Superior temporal gyrus (tissue), 1 donor: ENCODE data around the gene ABLIM1.

ENCODE experiments used
- DNase-seq: peaks from one replicate; pipeline ENCODE4 v3.0.0-alpha.2; 2016; ENCODE audit errors: extremely low spot score

The ABLIM1 gene

DNA sequence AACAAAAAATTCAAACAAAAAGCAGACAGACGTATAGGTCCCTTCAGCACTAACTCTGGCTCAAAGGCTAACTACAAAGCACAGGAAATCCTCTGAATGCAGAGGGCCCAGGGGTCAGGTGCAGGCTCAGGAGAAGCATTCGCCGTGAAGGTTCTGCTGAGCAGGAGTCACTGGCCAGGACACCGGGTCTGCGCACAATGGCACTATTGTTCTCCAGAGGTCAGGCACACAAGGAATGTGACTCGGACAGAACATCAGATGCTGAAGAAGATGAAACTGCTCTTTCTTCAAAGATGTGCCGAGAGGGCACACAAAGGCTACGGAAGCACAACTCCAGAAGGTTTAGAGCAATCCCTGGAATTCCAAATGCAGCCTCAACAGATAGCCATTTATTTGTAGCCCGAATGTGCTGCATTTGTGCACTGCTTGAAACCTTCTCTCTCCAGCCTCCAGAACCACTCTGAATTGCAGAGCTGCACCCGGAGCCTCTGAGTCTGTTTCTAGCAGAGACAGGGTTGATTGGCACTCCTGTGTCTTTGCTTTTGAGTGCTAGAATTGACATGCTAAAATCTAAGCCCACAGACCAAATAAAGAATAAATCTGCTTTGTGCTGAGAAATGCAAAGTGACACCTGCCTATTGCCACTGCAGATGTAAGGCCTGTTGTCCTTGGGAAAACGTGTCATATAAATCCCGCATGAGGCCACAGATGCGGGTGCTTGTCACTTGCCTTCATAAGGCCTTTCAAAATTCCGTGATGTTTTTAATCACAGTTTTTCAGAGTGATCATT lies 168.4 kb downstream of the ABLIM1 start:
- no peak for DNase-seq

DNA sequence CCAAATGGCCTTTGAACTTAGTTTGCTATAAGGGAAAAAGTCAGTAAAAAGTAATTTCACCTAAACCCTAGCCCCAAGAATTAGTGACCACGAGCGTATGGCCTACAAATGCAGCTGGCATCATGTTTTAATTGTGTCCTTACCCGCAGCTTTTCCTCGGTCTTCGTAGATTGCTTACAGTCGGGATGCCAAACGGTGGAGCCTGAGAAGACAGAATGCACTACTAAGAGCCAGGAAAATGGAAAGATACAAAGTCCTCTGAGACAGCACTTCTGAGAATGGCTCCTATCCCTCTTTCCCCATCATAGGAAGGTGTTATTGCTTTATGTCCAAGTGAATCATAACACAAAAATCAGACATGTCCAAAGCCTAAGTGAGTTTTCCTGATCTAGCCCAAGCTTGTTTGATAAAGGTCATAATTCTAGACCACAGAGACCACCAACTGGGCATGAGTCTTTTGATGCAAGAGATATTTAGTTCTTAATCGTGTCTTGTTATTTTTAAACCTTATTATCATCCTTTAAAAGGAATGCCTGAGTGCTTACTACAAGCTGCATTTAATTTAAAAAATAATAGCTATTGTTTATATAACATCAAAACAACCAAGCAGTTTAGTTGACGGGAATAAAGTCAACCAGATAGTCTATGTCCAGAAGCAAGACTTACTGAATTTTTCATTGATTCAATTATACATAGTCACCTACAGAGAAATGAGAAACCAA lies 170.1 kb downstream of the ABLIM1 start:
- no peak for DNase-seq

DNA sequence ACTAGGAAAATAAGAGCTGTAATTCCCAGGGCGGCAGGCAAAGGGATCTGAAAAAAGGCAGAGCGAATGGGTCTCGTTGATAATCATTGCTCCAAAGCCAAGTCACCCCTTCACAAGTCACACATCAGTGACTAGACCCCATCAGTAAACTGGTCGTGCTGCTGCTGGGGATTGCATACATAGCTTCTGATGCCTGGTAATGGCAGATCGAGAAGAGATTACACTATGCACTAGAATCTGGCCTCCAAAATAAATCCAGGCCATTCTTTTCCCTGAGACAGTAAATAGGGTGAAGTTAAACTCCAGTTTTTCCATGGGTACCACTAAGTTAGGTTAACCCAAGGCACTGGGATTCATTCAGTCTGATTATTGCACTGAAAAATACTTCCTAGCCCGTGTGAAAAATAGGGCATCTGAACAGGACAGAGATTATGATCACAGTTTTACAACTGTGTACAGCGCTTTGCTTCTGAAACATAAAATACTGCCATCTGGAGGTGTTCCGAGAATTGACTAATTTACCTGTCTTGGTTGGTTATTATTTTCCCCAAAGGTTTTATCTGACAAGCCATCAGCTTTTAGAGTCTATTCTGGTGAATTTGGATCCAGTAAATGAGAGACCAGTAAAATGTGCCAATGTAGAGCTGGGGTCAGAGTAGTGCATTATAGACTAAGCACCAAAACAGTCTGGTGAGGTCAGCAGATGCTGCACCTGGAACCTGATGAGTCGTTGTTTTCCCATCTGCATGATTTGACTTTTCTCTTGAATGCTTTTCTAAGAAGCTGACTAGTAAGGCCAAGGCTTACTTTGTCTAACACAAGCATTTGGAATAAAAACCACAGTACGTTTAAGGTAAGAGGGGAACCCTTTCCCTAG lies 170.9 kb downstream of the ABLIM1 start:
- DNase-seq = no peak

DNA sequence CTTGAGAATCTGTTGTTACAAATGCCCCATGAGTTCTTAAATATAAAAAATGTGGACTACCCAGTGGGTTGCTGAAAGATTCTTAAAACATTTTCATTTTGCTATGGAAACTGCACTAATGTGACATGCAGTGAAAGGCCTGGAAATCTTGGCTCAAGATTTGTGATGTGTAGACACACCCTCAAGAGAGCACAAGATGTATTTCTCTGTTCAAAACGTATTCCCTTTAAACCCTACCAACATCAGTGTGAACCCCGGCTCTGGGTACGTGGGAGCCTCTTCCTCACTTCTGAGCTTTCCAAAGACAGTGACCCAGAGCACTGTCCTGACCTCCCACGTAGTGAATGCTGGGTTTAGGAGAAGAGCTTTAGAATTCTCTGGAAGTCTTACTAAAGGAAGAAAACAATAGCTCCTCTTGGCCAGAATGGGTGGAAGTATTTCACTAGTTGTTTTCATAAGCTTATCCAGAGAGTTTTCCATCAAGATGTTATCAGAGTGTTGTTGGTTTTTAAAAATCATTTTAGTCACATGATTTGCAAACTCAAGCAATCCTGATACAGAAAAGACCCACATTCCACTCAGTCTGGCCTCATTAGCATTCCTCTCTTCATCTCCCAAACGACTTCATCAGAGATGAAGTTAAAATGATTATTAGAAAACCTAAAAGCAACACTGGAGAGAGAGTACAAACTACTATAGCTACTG lies 172.2 kb downstream of the ABLIM1 start:
- DNase-seq = no peak

DNA sequence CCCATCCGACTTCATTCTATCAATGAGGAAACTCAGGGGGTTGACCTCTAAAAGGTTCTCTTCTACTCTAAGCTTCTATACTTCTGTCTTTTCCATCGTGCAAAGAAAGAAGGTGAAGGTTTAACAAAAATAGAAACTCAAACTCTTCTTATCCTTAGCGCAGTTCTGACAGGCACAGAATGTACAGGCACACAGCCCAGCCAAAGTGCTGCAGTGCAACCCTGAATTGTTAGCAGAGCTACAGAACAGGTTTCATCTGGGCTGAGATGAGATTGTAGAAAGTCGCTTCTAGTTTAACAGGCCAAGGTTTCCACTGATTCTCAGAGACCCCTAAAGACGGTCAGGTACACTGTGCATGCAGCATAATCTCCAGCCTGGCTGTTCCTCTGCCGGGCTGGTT lies 174.5 kb downstream of the ABLIM1 start:
- no peak for DNase-seq

DNA sequence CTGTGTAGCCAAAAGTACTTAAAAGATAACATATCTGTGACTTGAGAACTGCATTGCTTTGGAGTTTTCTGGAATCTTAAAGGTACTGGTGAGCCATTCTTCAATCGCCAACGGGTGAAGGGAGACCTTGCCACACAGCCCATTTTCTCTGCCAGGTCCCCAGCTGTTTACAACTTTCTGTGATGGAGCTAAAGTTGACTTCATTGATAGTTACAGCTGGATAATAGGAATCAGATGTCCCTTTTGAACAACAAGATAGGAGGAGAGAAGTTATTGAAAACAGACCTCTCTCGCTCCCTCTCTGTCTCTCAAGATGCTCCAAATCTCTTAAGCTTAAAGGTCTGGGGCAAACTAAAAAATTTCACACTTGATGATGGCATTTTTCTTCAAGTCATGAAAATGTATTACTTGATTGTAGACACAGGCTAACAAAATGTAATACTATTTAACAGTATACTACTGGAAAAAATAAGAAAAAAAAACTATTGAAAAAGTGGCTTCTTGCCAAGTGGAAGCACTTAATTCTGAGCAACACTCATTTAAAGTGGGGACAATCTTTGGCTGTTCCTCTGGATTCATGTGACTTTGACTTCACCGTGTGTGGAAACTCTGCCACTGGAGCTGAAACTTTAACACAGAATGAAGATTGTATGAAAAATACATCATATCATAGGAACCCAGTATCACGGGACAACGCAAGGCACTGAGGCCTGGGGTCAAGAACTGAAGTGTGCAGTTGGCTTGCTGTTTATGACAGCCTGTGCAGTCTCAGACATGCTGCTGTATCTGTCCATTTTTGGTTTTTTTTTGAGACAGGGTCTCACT lies 175.4 kb downstream of the ABLIM1 start:
- no peak for DNase-seq

DNA sequence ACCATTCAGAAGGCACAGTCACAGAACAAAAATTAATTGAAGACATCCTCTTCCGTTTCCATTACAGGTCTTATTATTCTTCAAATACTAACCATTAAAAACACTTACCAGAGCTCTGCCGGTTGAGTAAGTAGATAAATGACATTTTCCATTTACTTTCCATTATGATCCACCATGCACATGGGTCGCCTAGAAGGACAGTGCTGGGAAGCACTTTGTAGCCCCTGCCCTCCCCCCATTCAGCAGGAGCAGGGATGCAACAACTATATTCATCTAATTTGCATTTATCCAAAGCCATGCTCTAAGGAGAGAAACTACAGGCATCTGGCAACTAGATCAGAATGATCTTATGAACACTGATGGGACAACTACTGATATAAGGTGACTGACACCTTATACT lies 177.0 kb downstream of the ABLIM1 start:
- DNase-seq = no peak

DNA sequence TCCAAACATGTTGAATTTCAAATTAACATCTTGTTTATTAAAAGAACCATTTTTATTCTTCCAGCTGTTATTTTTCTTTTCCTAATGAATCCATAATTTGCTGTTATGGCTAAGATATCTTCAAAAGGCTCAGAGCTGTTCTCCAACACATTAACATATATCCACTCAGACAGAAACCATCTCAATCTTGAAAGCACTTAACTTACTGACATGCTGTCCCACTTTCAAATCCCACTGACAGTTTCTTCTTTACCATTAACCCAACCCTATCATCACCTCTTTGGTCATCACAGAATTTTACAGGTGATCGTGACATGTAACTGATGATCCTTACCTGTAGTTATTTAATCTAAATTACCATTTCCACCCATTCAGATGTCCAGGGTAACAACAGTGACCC lies 178.2 kb downstream of the ABLIM1 start:
- no peak for DNase-seq

DNA sequence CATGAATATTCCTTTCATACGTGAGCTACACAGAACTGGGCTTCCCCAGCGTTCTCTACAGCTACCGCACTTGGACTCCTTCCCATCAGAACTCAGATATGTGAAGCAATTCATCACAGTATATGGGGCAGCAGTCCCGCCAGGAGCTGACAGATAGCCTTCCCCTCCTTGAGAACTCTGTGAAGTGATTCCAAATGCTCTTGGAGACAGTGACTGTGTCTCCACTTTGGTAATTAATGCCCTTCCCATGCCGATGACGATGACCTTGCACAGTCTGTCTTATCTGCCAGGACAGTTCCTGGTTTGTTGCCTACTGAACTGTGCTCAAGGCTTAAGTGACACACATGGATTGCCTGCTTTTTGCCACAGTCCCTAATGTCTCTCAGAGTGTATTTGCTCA lies 178.8 kb downstream of the ABLIM1 start:
- DNase-seq = no peak

DNA sequence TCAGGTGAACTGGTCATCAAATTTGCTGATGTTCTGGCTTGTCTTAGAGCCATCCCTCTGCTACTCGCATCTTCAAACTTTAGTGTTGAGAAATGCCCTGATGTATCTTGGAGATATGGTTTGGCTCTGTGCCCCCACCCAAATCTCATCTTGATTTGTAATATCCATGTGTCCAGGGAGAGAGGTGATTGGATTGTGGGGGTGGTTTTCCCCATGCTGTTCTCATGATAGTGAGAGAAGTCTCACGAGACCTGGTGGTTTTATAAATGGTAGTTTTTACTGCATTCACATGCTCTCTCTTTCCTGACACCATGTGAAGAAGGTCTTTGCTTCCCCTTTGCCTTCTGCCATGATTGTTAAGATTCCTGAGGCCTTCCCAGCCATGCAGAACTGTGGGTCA lies 179.8 kb downstream of the ABLIM1 start:
- DNase-seq = no peak

DNA sequence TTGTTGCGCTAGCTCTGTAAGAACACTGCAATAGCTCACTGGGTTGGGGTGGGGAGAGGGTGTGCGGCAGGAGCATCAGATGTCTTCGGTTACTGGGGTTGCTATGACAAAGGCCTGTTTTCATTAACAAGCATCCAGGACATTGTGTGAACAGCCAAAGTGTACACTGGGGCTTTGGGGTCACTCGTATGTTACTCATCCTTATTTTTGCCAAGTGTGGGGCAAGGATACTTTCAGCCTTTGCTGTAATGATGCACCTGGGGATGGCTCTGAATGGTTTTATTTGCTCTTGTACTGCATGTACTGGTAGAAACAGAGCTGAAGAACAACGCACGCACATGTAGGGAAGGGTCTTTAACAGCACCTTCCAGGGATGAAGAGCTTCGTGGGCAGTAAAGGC lies 180.8 kb downstream of the ABLIM1 start:
- no peak for DNase-seq

DNA sequence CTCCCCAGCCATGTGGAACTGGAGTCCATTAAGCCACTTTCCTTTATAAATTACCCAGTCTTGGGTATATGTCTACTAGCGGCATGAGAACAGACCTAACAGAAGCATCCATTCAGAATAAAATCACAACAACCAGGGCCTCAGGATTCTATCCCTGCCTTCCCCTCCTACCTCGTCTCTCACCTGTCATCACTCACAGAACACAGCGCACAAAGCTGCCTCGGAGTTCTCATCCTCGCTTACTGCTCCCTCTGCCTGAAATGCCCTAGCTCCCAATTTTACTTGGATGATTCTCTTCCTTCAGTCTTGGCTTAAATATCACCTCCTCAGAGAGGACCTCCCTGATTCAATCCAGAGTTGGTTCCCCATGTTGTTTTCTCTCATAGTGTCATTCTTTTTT lies 183.1 kb downstream of the ABLIM1 start:
- DNase-seq = no peak

DNA sequence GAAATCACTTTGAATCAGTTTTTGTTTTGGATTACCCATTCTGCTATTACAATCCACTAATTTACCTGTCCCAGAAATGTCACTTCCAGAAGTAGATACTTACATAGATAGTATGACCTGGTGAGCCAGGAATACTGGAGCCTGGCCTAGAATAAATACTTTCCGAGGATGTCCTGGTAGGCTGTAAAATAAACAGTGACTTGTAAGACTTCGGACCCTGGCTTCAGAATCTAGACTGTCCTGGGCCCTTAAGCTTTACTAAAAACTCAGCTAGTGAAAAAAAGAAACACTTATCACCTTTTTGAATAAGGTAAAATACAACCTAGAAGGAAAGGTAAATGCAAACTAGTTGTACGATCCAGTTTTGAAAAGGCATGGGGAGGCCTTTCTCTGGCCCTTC lies 184.3 kb downstream of the ABLIM1 start:
- no peak for DNase-seq

DNA sequence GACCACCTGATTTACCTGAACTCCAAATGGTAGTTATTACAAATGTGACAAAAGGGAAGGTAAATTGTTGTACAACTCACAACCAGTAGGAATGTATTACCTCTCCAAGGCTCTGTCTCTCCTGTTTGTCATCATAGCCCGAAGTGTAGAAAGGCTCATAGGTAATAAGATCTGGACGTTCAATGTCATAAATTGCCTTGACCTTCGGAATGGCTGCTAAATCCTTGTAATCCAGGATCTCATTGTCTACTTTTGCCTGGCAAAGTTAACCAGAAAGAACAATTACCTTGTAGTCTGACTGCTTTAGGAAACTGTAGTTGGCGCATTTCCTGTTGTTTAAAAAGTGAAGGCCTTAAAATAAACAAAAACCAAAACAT lies 185.2 kb downstream of the ABLIM1 start:
- DNase-seq = no peak

DNA sequence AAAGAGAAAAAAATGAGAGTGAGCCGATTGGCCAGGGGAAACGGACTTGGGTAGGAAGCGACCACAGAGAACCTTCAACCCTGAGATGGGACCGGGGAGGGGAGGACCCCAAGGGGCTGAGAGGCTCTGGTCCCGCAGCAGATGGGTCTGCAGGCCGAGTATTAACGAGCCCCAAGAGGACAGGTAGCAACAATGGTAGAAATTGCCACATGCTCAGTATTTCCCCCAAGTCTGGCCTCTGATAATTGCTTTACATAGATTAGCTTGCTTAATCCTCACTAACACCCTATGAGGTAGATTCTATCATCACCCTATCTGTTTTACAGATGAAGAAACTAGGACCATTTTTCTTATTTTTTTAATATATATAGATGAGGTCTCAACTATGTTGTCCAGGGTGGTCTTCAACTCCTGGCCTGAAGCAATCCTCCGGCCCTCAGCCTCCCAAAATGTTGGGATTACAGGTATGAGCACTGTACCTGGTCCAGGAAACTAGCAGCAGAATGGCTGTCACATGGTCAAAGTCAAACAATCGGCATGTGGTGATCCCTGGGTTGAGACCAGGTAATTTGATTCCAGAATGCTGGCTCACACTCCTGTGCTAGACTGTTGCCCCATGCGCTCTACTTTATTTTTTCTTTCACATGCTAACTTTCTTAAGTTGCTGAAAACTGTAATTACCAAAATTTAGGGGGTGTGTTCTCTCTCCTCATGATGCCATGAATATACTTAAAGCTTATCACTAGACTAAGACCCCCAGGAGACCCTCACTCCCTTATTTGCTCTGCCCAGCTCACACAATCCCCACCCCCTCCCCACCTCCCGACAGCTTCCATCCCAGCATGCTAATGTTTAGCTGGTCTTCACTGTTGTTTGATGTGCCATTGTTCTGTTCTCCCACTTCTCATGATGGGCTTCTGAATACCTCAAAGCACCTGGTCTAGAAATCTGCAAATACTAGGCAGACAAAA lies 185.9 kb downstream of the ABLIM1 start:
- DNase-seq = no peak

DNA sequence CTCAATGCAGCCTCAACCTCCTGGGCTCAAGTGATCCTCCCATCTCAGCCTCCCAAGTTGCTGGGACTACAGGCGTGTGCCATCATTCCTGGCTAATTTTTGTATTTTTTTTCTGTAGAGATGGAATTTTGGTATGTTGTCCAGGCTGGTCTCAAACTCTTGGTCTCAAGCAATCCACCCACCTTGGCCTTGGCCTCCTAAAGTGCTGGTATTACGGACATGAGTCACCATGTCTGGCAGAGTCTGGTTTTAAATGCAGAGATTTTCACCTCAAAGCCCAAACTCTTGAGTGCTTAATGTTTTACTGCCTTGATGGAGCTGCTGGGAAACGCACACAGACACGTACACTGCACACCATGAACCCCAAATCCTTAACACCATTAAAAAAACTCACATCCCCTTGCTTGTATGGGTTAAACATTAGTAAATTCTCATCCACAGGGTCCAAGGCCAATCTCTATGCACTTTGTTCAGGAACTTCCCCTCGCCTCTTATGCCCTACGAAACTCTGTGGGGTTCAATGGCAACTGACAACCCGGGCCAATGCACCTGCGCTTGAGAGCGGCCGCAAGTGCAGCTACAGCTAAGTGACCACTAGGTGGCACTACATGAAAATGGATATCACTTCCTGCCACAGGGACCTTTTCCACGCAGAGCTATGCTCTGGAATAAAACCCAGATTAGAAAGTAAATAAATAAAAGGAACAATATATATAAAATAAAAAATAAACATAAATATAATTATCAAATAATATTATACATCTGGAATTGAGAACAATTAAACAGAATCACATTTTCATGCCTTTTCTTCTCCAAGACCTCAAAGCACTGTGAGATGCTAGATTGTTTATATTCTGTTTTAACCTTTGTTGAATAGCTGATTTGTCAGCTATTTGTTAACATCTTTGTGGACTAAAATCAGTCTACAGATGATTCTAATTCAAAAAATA lies 186.8 kb downstream of the ABLIM1 start:
- DNase-seq = peak; percentile 90

DNA sequence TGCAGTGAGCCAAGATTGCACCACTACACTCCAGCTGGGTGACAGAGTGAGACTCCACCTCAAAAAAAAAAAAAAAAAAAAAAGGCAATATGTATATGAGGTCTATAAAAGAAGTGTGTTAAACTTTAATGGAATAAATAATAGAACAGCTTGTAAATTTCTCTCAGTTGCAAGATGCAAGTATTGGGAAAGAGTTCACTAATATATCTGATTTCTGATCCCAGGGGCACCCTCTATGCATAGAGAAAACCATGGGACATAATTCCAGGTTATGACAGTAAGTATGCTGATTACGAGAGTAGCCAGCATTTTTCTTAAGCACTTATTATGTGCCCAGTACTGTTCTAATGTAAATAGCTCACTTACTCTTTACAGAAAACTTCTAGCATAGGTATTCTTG lies 187.7 kb downstream of the ABLIM1 start:
- no peak for DNase-seq

DNA sequence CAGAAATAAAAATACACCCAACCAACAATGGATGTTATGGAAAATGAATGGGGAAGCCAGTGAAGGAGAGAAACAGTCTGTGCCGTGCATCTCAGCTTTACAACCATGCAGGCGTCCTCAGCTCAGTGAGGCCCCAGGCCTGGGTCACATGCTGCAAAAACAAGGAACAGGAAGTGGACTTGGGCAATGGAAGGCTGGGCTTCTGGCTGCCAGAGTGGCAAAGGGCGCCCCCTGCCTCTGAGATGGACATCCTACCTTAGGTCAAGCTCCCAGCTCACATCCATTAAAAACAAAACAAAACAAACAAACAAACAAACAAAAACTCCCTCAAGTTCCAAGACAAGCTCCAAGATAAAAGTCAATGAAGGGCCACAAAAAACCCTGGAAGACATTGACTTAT lies 199.1 kb downstream of the ABLIM1 start:
- DNase-seq = no peak
